NCI-H2227 (cell line): ENCODE results near the gene SLC25A4.
"Not testable (repeated sequence)": the region's sequence is repeated elsewhere in the genome, so short reads cannot be mapped to it uniquely, and the experiment has no call there.

Experiments used
- DNase-seq: peaks from one replicate; lab custom pipeline; 2025; ENCODE audit not compliant: unreplicated experiment; lab: John Stamatoyannopoulos, UW

SLC25A4 gene

GRCh38 chr4:185171373-185172071, 28.5 kb downstream of the SLC25A4 start:
- DNase-seq: no peak

- no peak for DNase-seq
Measured at GRCh38 chr4:185179488-185179887, 36.4 kb downstream of the SLC25A4 start.

GRCh38 chr4:185182239-185182638, 39.2 kb downstream of the SLC25A4 start:
- no peak for DNase-seq

- peak; percentile 88 for DNase-seq
Measured at GRCh38 chr4:185183622-185184281, 40.7 kb downstream of the SLC25A4 start.

- DNase-seq: no peak
Measured at GRCh38 chr4:185186769-185187168, 43.7 kb downstream of the SLC25A4 start.

GRCh38 chr4:185189606-185190305, 46.7 kb downstream of the SLC25A4 start:
- DNase-seq: no peak

GRCh38 chr4:185190306-185190856, 47.3 kb downstream of the SLC25A4 start:
- DNase-seq: no peak

- no peak for DNase-seq
Measured at GRCh38 chr4:185192059-185192458, 49.0 kb downstream of the SLC25A4 start.

- DNase-seq: no peak
Measured at GRCh38 chr4:185194924-185195888, 52.1 kb downstream of the SLC25A4 start.

GRCh38 chr4:185196437-185196836, 53.4 kb downstream of the SLC25A4 start:
- DNase-seq: no peak

- not testable (repeated sequence) for DNase-seq
Measured at GRCh38 chr4:185198189-185198588, 55.1 kb downstream of the SLC25A4 start.
